ENCODE data around the gene AUTS2. TPM values are rescaled to one million over a fixed set of nuclear protein-coding genes. Genes with fewer than 3 reads are reported as not detected.

The AUTS2 gene
- total and polyA plus RNA-seq, 9 of the 15 experiments (the other 6 are each of a cell fraction or from before 2014, with no cell fraction given), result 0.58 TPM; not detected in 8

DNA sequence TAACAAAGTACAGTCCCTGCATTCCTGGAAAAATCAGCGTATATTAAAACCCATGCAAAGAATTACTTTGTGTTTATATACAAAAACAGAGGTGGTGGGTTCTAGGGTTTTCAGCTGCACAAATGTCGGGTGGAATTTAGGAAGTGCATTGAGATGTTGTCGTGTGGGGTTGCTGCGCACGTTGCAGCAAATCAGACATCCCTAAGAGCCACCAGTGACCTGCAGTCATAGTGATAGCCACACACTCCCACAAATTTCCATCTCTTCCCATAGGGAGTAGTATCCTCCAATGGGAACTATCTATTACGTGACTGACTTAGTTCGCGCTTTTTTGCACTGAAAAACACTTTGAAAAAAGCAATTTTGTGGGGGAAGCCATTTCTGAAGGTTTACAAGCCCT, 1158.5 kb downstream of the AUTS2 start:
- no peak overlapping the region for H3K9ac ChIP-seq (ENCODE audit: insufficient read depth in 1 of 2, low read depth in 2 of 2, low read length in 2 of 2)
- H3K4me3 ChIP-seq, result no peak overlapping the region
- H3K27ac ChIP-seq (ENCODE audit: extremely low read depth, low read depth, low read length), result no peak overlapping the region
- no peaks in the 10 kb centered on the region for H3K36me3 ChIP-seq (ENCODE audit: control insufficient read depth, insufficient read depth, low read length)
- ATAC-seq (no peak), DNase-seq (ENCODE audit: extremely low read depth in 1 of 4, low spot score in 3 of 4) (no peak), FAIRE-seq (no peak)
- POLR2A ChIA-PET, result no interaction called here
- H4K20me1 ChIP-seq (replicated peaks; ENCODE audit: control insufficient read depth, insufficient read depth, low read length), result no peaks in the 10 kb centered on the region
- peaks cover 4 to 9% of the 10 kb centered on the region in 2 experiments; a peak in 4 of 5 replicates for H3K27me3 ChIP-seq (ENCODE audit: control insufficient read depth in 2 of 2, insufficient read depth in 2 of 2, low read length in 2 of 2)
- 1% methylated on average over 8 of the region's 8 CpGs for WGBS (ENCODE audit: insufficient coverage, low coverage, missing lambda C conversion rate)
- H3K4me1 ChIP-seq (replicated peaks in 1 of 2; ENCODE audit: control insufficient read depth in 2 of 2, insufficient read depth in 2 of 2, low read length in 2 of 2), result no peaks in the 10 kb centered on the region
- H3K4me2 ChIP-seq (ENCODE audit: insufficient read depth, low read length), result no peak overlapping the region
- CTCF ChIA-PET (ENCODE audit: low intra/inter-chr PET ratio), result no interaction called here
- H3K9me3 ChIP-seq (replicated peaks; ENCODE audit: control insufficient read depth, insufficient read depth, low read depth, low read length), result no peaks in the 10 kb centered on the region
- BruUV-seq (replicated peaks), result no TSS peak
- H3K9me1 ChIP-seq (ENCODE audit: control insufficient read depth, insufficient read depth, low read length), result no peaks in the 10 kb centered on the region
- H3K79me2 ChIP-seq (ENCODE audit: control insufficient read depth, insufficient read depth, low read length), result no peaks in the 10 kb centered on the region
- no peak overlapping the region for H2AFZ ChIP-seq (ENCODE audit: low read depth, low read length)
- in situ Hi-C loops (cut with MboI) (no loop called here), intact Hi-C loops (cut with micrococcal nuclease) (no loop called here)
- TF ChIP-seq XRCC4 (IDR thresholded peaks at IDR 0.05; ENCODE audit: extremely low read depth, insufficient read depth, insufficient read length) (no peak), BHLHE40 (IDR thresholded peaks at IDR 0.05; ENCODE audit: low read length) (no peak), KDM4B (IDR thresholded peaks at IDR 0.05; ENCODE audit: borderline replicate concordance in 2 of 2, low read depth in 1 of 2) (no peak), CBX5 (IDR thresholded peaks at IDR 0.05; ENCODE audit: borderline replicate concordance, low read depth) (no peak)
- TF ChIP-seq, protein P1, sequence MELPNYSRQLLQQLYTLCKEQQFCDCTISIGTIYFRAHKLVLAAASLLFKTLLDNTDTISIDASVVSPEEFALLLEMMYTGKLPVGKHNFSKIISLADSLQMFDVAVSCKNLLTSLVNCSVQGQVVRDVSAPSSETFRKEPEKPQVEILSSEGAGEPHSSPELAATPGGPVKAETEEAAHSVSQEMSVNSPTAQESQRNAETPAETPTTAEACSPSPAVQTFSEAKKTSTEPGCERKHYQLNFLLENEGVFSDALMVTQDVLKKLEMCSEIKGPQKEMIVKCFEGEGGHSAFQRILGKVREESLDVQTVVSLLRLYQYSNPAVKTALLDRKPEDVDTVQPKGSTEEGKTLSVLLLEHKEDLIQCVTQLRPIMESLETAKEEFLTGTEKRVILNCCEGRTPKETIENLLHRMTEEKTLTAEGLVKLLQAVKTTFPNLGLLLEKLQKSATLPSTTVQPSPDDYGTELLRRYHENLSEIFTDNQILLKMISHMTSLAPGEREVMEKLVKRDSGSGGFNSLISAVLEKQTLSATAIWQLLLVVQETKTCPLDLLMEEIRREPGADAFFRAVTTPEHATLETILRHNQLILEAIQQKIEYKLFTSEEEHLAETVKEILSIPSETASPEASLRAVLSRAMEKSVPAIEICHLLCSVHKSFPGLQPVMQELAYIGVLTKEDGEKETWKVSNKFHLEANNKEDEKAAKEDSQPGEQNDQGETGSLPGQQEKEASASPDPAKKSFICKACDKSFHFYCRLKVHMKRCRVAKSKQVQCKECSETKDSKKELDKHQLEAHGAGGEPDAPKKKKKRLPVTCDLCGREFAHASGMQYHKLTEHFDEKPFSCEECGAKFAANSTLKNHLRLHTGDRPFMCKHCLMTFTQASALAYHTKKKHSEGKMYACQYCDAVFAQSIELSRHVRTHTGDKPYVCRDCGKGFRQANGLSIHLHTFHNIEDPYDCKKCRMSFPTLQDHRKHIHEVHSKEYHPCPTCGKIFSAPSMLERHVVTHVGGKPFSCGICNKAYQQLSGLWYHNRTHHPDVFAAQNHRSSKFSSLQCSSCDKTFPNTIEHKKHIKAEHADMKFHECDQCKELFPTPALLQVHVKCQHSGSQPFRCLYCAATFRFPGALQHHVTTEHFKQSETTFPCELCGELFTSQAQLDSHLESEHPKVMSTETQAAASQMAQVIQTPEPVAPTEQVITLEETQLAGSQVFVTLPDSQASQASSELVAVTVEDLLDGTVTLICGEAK (IDR thresholded peaks at IDR 0.05), result no peak
- TF ChIP-seq, protein P1 (CRISPR knock-in tag; IDR thresholded peaks at IDR 0.05), result no peak
